ENCODE measurements around the gene UBE3D. TPM values are rescaled to one million over a fixed set of nuclear protein-coding genes. Genes with fewer than 3 reads are reported as not detected.

The UBE3D gene
- total RNA-seq, 2 donors from 2014 or later = 16.2 to 18.0 TPM

DNA sequence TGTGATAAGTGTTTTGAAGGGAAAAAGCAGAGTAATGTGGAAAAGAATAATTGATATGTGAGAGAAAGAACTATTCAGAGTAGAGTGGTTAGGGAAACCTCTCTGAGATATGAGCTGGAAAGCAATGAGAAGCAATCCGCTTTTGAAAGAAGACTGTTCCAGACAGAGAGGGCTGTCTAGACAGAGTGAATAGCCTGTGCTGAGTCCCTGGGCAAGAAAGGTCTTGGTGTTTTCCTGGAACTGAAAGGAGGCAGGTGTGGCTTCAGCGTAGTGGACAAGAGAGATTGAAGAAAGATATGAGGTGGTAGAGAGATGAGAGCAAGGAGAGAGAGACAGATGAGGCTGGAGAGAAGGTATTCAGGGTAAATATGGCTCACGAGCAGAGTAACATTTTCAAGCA, 190.8 kb downstream of the UBE3D start:
- no peaks in the 10 kb centered on the region for H3K9me3 Mint-ChIP-seq
- H3K27ac ChIP-seq (ENCODE audit: low read depth, low read length) = no peak overlapping the region
- no peak for TF ChIP-seq CTCF (conservative IDR thresholded peaks at IDR 0.05)

DNA sequence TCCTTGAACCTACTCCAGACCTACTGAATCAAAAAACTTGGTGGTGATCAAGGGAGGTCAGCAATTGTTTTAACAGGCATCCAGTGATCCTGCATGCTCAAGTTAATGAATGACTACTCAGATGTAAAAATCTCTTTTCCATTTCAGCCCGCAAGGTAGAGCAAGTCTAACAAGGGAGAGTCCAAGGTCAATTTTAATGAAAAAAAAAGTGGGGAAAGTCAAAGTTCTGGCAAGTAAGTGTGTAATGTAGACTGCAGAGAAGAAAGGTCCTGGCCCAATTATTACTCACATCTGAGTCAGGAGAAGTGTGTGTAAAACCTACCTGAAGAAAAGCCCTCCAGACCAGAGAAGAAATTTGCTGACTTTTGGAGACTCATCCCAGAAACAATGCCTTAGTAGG, 193.5 kb downstream of the UBE3D start:
- H3K36me3 Mint-ChIP-seq (ENCODE audit: low read depth) = no peaks in the 10 kb centered on the region
- H3K27ac Mint-ChIP-seq = no peak overlapping the region
- H3K27me3 Mint-ChIP-seq (ENCODE audit: insufficient read depth) = no peaks in the 10 kb centered on the region

More for the DNA sequence above, 190.8 kb downstream of the UBE3D start:
- Mint-ChIP-seq H3K4me1 (peaks cover 3% of the 10 kb centered on the region), H3K36me3 (ENCODE audit: low read depth) (no peaks in the 10 kb centered on the region), H3K27me3 (ENCODE audit: insufficient read depth) (no peaks in the 10 kb centered on the region), H3K27ac (no peak overlapping the region), H3K4me3 (no peak overlapping the region)
- H3K4me1 ChIP-seq (ENCODE audit: control insufficient read depth, insufficient read depth, low read length) = no peaks in the 10 kb centered on the region
- H3K4me3 ChIP-seq (ENCODE audit: low read length) = no peak overlapping the region
- DNase-seq = no peak
- H3K9me3 ChIP-seq (ENCODE audit: control insufficient read depth, low read length) = no peaks in the 10 kb centered on the region
- 97 to 100% methylated on average over 2 to 3 of the region's 3 CpGs for WGBS, 2 experiments (ENCODE audit: insufficient coverage in 1 of 2, insufficient read length in 1 of 2)
- H3K27me3 ChIP-seq (ENCODE audit: control insufficient read depth, insufficient read depth, low read length, poor library complexity, severe bottlenecking) = no peaks in the 10 kb centered on the region
- H3K9ac ChIP-seq (ENCODE audit: extremely low read depth, low read length, poor library complexity, severe bottlenecking) = no peak overlapping the region
- no peaks in the 10 kb centered on the region for H3K36me3 ChIP-seq (ENCODE audit: control insufficient read depth, insufficient read depth, low read length)

DNA sequence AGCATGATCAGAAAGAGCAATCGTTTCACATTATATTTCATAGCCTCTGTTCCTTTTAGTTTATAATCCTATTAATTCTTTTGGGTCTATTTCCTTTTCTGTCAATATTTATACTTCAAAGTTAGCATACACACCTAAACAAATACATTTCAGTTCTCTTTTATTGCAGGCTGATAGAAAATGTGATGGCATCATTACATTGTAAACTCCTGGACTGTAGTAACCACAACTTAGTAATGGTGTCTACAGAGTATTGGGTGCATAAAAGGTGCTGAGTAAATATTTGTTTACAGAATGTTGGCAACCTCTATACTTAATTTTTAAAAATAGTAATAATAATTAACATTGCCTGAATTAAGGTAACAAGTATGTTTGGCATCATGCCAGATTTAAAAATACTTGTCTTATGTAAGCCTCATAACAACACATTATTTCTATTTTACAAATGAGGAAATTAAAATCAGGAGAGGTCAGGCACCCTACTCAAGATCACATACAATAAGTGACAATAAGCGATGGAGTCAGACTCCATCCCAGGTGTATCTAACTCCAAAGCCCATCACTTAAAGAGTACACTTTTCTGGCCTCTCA, 195.0 kb downstream of the UBE3D start:
- Histone ChIP-seq H3K36me3 (ENCODE audit: control insufficient read depth, insufficient read depth, low read length) (no peaks in the 10 kb centered on the region), H3K9me3 (ENCODE audit: control insufficient read depth, low read length) (no peaks in the 10 kb centered on the region), H3K4me3 (ENCODE audit: low read length) (no peak overlapping the region), H3K27ac (ENCODE audit: low read depth, low read length) (no peak overlapping the region), H3K4me1 (ENCODE audit: control insufficient read depth, insufficient read depth, low read length) (no peaks in the 10 kb centered on the region), H3K9ac (ENCODE audit: extremely low read depth, low read length, poor library complexity, severe bottlenecking) (no peak overlapping the region), H3K27me3 (ENCODE audit: control insufficient read depth, insufficient read depth, low read length, poor library complexity, severe bottlenecking) (no peaks in the 10 kb centered on the region)
- Mint-ChIP-seq H3K4me3 (no peak overlapping the region), H3K9me3 (no peaks in the 10 kb centered on the region), H3K4me1 (no peaks in the 10 kb centered on the region), H3K27me3 (ENCODE audit: insufficient read depth) (no peaks in the 10 kb centered on the region), H3K36me3 (ENCODE audit: low read depth) (no peaks in the 10 kb centered on the region), H3K27ac (no peak overlapping the region)
- WGBS, 2 experiments (ENCODE audit: insufficient coverage in 1 of 2, insufficient read length in 1 of 2) = 75 to 89% methylated on average over 1 to 2 of the region's 2 CpGs
- DNase-seq = no peak
- TF ChIP-seq CTCF (conservative IDR thresholded peaks at IDR 0.05) = no peak

More for the DNA sequence above, 193.5 kb downstream of the UBE3D start:
- H3K9ac ChIP-seq (ENCODE audit: extremely low read depth, low read length, poor library complexity, severe bottlenecking) = no peak overlapping the region
- Mint-ChIP-seq H3K4me3 (no peak overlapping the region), H3K9me3 (no peaks in the 10 kb centered on the region), H3K4me1 (peaks cover 3% of the 10 kb centered on the region)
- H3K36me3 ChIP-seq (ENCODE audit: control insufficient read depth, insufficient read depth, low read length) = no peaks in the 10 kb centered on the region
- no peak overlapping the region for H3K27ac ChIP-seq (ENCODE audit: low read depth, low read length)
- no peaks in the 10 kb centered on the region for H3K27me3 ChIP-seq (ENCODE audit: control insufficient read depth, insufficient read depth, low read length, poor library complexity, severe bottlenecking)
- no peak for TF ChIP-seq CTCF (conservative IDR thresholded peaks at IDR 0.05)
- H3K9me3 ChIP-seq (ENCODE audit: control insufficient read depth, low read length) = no peaks in the 10 kb centered on the region
- no peaks in the 10 kb centered on the region for H3K4me1 ChIP-seq (ENCODE audit: control insufficient read depth, insufficient read depth, low read length)
- DNase-seq = no peak
- no peak overlapping the region for H3K4me3 ChIP-seq (ENCODE audit: low read length)
- 100% methylated on average over 1 of the region's 1 CpG for WGBS, 2 experiments (ENCODE audit: insufficient coverage in 1 of 2, insufficient read length in 1 of 2)
